Measurements from ENCODE around the gene PMF1. TPM values are rescaled to one million over a fixed set of nuclear protein-coding genes. Genes with fewer than 3 reads are reported as not detected.

PMF1 gene
- total and polyA plus RNA-seq, 2 donors from 2014 or later, result 65.6 to 110 TPM

DNA sequence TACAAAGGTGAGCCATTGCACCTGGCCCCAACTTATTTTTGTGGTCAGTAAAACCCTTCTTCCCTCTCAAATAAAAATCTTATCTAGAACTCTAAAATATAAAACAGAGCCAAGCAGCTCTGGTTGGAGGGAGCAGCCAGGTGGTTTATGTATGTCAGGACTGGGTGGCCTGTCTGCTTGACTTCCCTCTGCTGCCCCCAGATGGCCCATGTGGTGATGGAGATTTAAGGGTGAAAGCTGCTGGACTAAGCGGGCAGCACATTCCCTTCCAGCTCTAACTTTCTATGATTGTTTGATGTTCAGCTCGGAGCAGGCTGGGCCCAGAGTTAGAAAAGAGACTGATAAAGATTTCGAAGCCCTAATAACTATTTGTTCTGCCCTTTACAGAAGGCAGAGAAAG lies 47.0 kb downstream of the PMF1 start:
- TF ChIP-seq, protein P1, sequence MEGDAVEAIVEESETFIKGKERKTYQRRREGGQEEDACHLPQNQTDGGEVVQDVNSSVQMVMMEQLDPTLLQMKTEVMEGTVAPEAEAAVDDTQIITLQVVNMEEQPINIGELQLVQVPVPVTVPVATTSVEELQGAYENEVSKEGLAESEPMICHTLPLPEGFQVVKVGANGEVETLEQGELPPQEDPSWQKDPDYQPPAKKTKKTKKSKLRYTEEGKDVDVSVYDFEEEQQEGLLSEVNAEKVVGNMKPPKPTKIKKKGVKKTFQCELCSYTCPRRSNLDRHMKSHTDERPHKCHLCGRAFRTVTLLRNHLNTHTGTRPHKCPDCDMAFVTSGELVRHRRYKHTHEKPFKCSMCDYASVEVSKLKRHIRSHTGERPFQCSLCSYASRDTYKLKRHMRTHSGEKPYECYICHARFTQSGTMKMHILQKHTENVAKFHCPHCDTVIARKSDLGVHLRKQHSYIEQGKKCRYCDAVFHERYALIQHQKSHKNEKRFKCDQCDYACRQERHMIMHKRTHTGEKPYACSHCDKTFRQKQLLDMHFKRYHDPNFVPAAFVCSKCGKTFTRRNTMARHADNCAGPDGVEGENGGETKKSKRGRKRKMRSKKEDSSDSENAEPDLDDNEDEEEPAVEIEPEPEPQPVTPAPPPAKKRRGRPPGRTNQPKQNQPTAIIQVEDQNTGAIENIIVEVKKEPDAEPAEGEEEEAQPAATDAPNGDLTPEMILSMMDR (IDR thresholded peaks at IDR 0.05; ENCODE audit: borderline replicate concordance, extremely low read depth, insufficient read depth), result no peak
- Histone ChIP-seq H3K9ac (ENCODE audit: low read length in 3 of 3) (no peak overlapping the region), H3K27ac (ENCODE audit: low read depth in 2 of 2, low read length in 2 of 2) (no peak overlapping the region), H3K27me3 (ENCODE audit: control insufficient read depth, insufficient read depth, low read length) (no peaks in the 10 kb centered on the region), H3K9me3 (ENCODE audit: control insufficient read depth in 2 of 3, insufficient read depth in 1 of 3, low read length in 3 of 3) (no peaks in the 10 kb centered on the region), H3K4me3 (ENCODE audit: low read length in 3 of 3) (no peak overlapping the region), H3K4me1 (ENCODE audit: control insufficient read depth in 2 of 3, insufficient read depth in 2 of 3, low read depth in 1 of 3, low read length in 3 of 3) (no peaks in the 10 kb centered on the region), H3K36me3 (ENCODE audit: control insufficient read depth in 2 of 3, insufficient read depth in 3 of 3, low read length in 3 of 3) (peaks cover 0 to 63% (median 50%) of the 10 kb centered on the region in 3 donors)
- no peak for FAIRE-seq
- peak in 2 of 5 donors; percentile 4 to 48 for DNase-seq
- intact Hi-C loops (cut with DNase I), result no loop called here

DNA sequence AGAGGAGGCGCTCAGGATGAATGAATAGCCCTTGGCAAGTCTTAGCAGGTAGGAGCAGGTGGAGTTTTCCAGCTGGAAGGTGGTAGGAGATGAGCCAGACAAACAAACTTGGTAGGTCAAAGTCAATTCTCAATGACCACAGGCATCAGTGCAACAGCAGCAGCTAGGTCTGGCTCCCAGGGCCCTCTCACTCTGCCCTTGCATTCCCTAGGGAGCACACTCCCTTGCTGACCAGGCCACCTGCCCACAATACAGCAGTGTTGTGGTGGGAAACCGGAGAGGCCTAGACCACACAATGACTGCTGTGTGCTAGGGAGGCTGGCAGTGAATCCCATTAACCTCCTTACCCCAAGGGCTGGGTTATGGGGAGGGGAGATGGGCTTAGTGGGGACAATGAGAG lies 48.1 kb downstream of the PMF1 start:
- TF ChIP-seq, protein P1 (IDR thresholded peaks at IDR 0.05; ENCODE audit: borderline replicate concordance, extremely low read depth, insufficient read depth), result no peak
- Histone ChIP-seq H3K9me3 (ENCODE audit: control insufficient read depth in 2 of 3, insufficient read depth in 1 of 3, low read length in 3 of 3) (no peaks in the 10 kb centered on the region), H3K36me3 (ENCODE audit: control insufficient read depth in 2 of 3, insufficient read depth in 3 of 3, low read length in 3 of 3) (peaks cover 0 to 71% (median 55%) of the 10 kb centered on the region in 3 donors), H3K4me1 (ENCODE audit: control insufficient read depth in 2 of 3, insufficient read depth in 2 of 3, low read depth in 1 of 3, low read length in 3 of 3) (no peaks in the 10 kb centered on the region), H3K9ac (ENCODE audit: low read length in 3 of 3) (no peak overlapping the region), H3K27me3 (ENCODE audit: control insufficient read depth, insufficient read depth, low read length) (no peaks in the 10 kb centered on the region), H3K4me3 (ENCODE audit: low read length in 3 of 3) (no peak overlapping the region), H3K27ac (ENCODE audit: low read depth in 2 of 2, low read length in 2 of 2) (no peak overlapping the region)
- DNase-seq (no peak), FAIRE-seq (no peak)
- intact Hi-C loops (cut with DNase I), result no loop called here

DNA sequence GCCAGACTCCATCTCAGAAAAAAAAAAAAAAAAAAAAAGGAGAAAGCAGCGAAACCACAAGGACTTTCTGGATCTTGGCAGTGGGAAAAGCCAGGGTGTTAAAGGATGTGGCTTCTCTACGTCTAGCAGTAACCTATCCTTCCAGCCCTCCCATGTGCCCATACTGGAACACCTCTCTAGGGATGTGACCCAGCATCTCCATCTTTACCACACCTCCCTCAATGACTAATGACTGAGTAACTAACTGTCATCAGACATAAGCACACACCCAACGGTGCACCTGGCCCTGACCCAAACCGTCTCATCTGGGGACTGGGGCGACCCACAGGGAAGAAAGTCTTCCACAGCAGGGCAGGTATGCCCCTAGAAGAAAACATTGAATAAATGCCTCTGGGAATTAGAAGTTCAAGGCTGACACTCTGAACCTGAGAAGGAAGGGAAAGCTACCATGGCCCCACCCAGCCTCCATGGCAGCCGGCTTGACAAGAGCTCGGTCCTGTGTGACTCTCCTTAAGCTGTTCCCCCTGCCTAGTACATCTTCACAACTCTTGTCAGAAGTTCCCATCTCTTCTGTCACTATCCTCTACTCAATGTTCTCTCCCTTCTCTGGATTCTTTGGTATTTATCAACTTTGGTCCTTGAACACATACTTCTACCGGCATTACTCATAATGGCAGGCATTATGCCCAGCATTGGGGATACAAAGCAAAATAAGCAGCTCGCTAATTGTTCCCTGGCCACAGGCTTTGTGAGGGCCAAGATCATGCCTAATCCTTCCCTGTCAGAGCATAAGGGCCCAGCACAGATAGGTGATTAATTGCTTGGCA lies 49.9 kb downstream of the PMF1 start:
- H3K4me3 ChIP-seq (ENCODE audit: low read length in 3 of 3), result no peak overlapping the region
- H3K27ac ChIP-seq (ENCODE audit: low read depth in 2 of 2, low read length in 2 of 2), result no peak overlapping the region
- H3K9ac ChIP-seq (ENCODE audit: low read length in 3 of 3), result no peak overlapping the region
- H3K36me3 ChIP-seq (ENCODE audit: control insufficient read depth in 2 of 3, insufficient read depth in 3 of 3, low read length in 3 of 3), result peaks cover 4 to 77% (median 62%) of the 10 kb centered on the region in 3 donors
- TF ChIP-seq, protein P1 (IDR thresholded peaks at IDR 0.05; ENCODE audit: borderline replicate concordance, extremely low read depth, insufficient read depth), result no peak
- H3K27me3 ChIP-seq (ENCODE audit: control insufficient read depth, insufficient read depth, low read length), result no peaks in the 10 kb centered on the region
- H3K4me1 ChIP-seq (ENCODE audit: control insufficient read depth in 2 of 3, insufficient read depth in 2 of 3, low read depth in 1 of 3, low read length in 3 of 3), result no peaks in the 10 kb centered on the region
- H3K9me3 ChIP-seq (ENCODE audit: control insufficient read depth in 2 of 3, insufficient read depth in 1 of 3, low read length in 3 of 3), result no peaks in the 10 kb centered on the region
- FAIRE-seq (no peak), DNase-seq (no peak)
- intact Hi-C loops (cut with DNase I), result no loop called here

Data from kidney (tissue), 14 donors.